Transverse colon (tissue), 4 donors: ENCODE results near the gene FAM43B.

Experiments used
- CTCF ChIP-seq, 5 experiments: fragments of 200-600 bp in 3 of 5; fragments of 450-650 bp in 2 of 5; sonication (generic) in 3 of 5; IDR thresholded peaks; 1 replicate in 2 of 5; 2 replicates in 3 of 5; pipeline ENCODE4 v1.5.1; 2016 to 2017; ENCODE audit warnings: antibody characterized with exemption in 5 of 5, inconsistent platforms in 3 of 5, mild to moderate bottlenecking in 2 of 5, moderate library complexity in 1 of 5
- EP300 ChIP-seq: sonication (generic); formaldehyde crosslinking; IDR thresholded peaks from one replicate; pipeline ENCODE4 v1.6.1; 2017; ENCODE audit warnings: antibody characterized with exemption, low read depth
- POLR2A ChIP-seq: fragments of 450-650 bp; IDR thresholded peaks from one replicate; pipeline ENCODE4 v1.6.1; 2016; ENCODE audit warnings: antibody characterized with exemption, mild to moderate bottlenecking, moderate library complexity
- POLR2AphosphoS5 ChIP-seq, 3 donors: sonication (generic); formaldehyde crosslinking; IDR thresholded peaks; one replicate each; pipeline ENCODE4 v1.6.1; 2016; ENCODE audit warnings: antibody characterized with exemption in 3 of 3

GRCh38 chr1:20551161-20551560 lies 1.2 kb upstream of the FAM43B start:
- TF ChIP-seq EP300 (no peak), CTCF (IDR thresholded peaks at IDR 0.05) (no peak), POLR2A (no peak), POLR2AphosphoS5 (IDR thresholded peaks at IDR 0.05) (no peak)
